HG02884 (cell line): Measurements from ENCODE around the gene SV2C.
"Not testable (repeated sequence)": the region's sequence is repeated elsewhere in the genome, so short reads cannot be mapped to it uniquely, and the experiment has no call there.

Source experiments
- ATAC-seq: cut with Tn5 transposase; IDR thresholded peaks from one replicate; pipeline ENCODE4 v1.9.1; 2021; ENCODE audit warnings: mild to moderate bottlenecking, moderate library complexity; ENCODE audit not compliant: unreplicated experiment

Gene SV2C

GRCh38 chr5:76199336-76200318 is 116.4 kb downstream of the SV2C start:
- ATAC-seq = no peak

- no peak for ATAC-seq
Measured at GRCh38 chr5:76202182-76202581, 119.0 kb downstream of the SV2C start.

GRCh38 chr5:76204191-76204590 is 121.0 kb downstream of the SV2C start:
- no peak for ATAC-seq

- ATAC-seq = no peak
Measured at GRCh38 chr5:76204713-76205112, 121.5 kb downstream of the SV2C start.

GRCh38 chr5:76207120-76207519 is 123.9 kb downstream of the SV2C start:
- ATAC-seq = no peak

- ATAC-seq = no peak
Measured at GRCh38 chr5:76209297-76209696, 126.1 kb downstream of the SV2C start.

GRCh38 chr5:76210946-76211345 is 127.8 kb downstream of the SV2C start:
- ATAC-seq = no peak

GRCh38 chr5:76213858-76214257 is 130.7 kb downstream of the SV2C start:
- ATAC-seq = no peak

GRCh38 chr5:76216748-76217147 is 133.6 kb downstream of the SV2C start:
- no peak for ATAC-seq

GRCh38 chr5:76219636-76220035 is 136.5 kb downstream of the SV2C start:
- ATAC-seq = no peak

GRCh38 chr5:76221311-76221710 is 138.1 kb downstream of the SV2C start:
- ATAC-seq = no peak

- ATAC-seq = no peak
Measured at GRCh38 chr5:76222318-76222717, 139.1 kb downstream of the SV2C start.

GRCh38 chr5:76223696-76224095 is 140.5 kb downstream of the SV2C start:
- ATAC-seq = no peak

- ATAC-seq = no peak
Measured at GRCh38 chr5:76224898-76225297, 141.7 kb downstream of the SV2C start.

- ATAC-seq = no peak
Measured at GRCh38 chr5:76225336-76225735, 142.2 kb downstream of the SV2C start.

GRCh38 chr5:76229900-76230299 is 146.7 kb downstream of the SV2C start:
- no peak for ATAC-seq

- no peak for ATAC-seq
Measured at GRCh38 chr5:76230711-76231285, 147.6 kb downstream of the SV2C start.

- no peak for ATAC-seq
Measured at GRCh38 chr5:76234665-76235064, 151.5 kb downstream of the SV2C start.

- no peak for ATAC-seq
Measured at GRCh38 chr5:76236684-76237083, 153.5 kb downstream of the SV2C start.

GRCh38 chr5:76240336-76240735 is 157.2 kb downstream of the SV2C start:
- no peak for ATAC-seq

- ATAC-seq = not testable (repeated sequence)
Measured at GRCh38 chr5:76242155-76242554, 159.0 kb downstream of the SV2C start.

- ATAC-seq = no peak
Measured at GRCh38 chr5:76245590-76245989, 162.4 kb downstream of the SV2C start.
